CD8-positive, alpha-beta memory T cell (primary cell): ENCODE data around the gene RPL29. TPM values are rescaled to one million over a fixed set of nuclear protein-coding genes. Genes with fewer than 3 reads are reported as not detected.

ENCODE experiments used
- CTCF ChIA-PET: fragments of 350-600 bp; sonication (Branson Sonifier 250); formaldehyde crosslinking; loops from one replicate; lab custom pipeline; 2021; ENCODE audit warnings: antibody characterized with exemption; lab: Charles Lee
- POLR2A ChIA-PET: fragments of 350-600 bp; sonication (Branson Sonifier 250); formaldehyde crosslinking; loops from one replicate; lab custom pipeline; 2021; ENCODE audit warnings: antibody characterized with exemption; lab: Charles Lee
- DNase-seq, 5 donors: peaks; one replicate each; pipeline versions ENCODE4 v3.0.0 to v3.0.0-alpha.2; 2020 to 2022; ENCODE audit warnings: mixed read lengths in 1 of 5
- H3K27ac ChIP-seq: one replicate; pipeline ENCODE4 v1.7.0; 2013; ENCODE audit warnings: low read depth, mild to moderate bottlenecking, low read length, moderate library complexity
- H3K27me3 ChIP-seq: 2 replicates; pipeline ENCODE4 v1.7.0; 2013; ENCODE audit warnings: low read length, mild to moderate bottlenecking; ENCODE audit not compliant: insufficient read depth, poor library complexity, severe bottlenecking
- H3K36me3 ChIP-seq: 2 replicates; pipeline ENCODE4 v1.7.0; 2013; ENCODE audit warnings: mild to moderate bottlenecking, low read length, moderate library complexity; ENCODE audit not compliant: insufficient read depth
- H3K4me1 ChIP-seq: 2 replicates; pipeline ENCODE4 v1.7.0; 2013; ENCODE audit warnings: mild to moderate bottlenecking, low read length, moderate library complexity; ENCODE audit not compliant: insufficient read depth
- H3K4me3 ChIP-seq: 2 replicates; pipeline ENCODE4 v1.7.0; 2013; ENCODE audit warnings: mild to moderate bottlenecking, low read length
- H3K9me3 ChIP-seq: 2 replicates; pipeline ENCODE4 v1.7.0; 2013; ENCODE audit warnings: mild to moderate bottlenecking, low read length
- H3K27ac Mint-ChIP-seq, 8 donors: one replicate each; pipeline ENCODE4 v1.8.0; 2020 to 2021; ENCODE audit warnings: mixed read lengths in 8 of 8, mild to moderate bottlenecking in 6 of 8, inconsistent platforms in 3 of 8, moderate library complexity in 3 of 8
- H3K27me3 Mint-ChIP-seq, 2 donors: one replicate each; pipeline ENCODE4 v1.8.0; 2020 to 2021; ENCODE audit warnings: mixed read lengths in 2 of 2, mild to moderate bottlenecking in 1 of 2, moderate library complexity in 1 of 2
- H3K36me3 Mint-ChIP-seq, 3 donors: one replicate each; pipeline ENCODE4 v1.8.0; 2020 to 2021; ENCODE audit warnings: mixed read lengths in 3 of 3, inconsistent platforms in 1 of 3, mild to moderate bottlenecking in 1 of 3
- H3K4me1 Mint-ChIP-seq, 3 donors: one replicate each; pipeline ENCODE4 v1.8.0; 2020 to 2021; ENCODE audit warnings: mixed read lengths in 3 of 3, inconsistent platforms in 1 of 3, mild to moderate bottlenecking in 1 of 3
- H3K4me3 Mint-ChIP-seq, 7 donors: one replicate each; pipeline ENCODE4 v1.8.0; 2020 to 2021; ENCODE audit warnings: mixed read lengths in 7 of 7, mild to moderate bottlenecking in 6 of 7, moderate library complexity in 4 of 7, inconsistent platforms in 2 of 7
- H3K9me3 Mint-ChIP-seq, 5 donors: one replicate each; pipeline ENCODE4 v1.8.0; 2020 to 2022; ENCODE audit warnings: mixed read lengths in 5 of 5, mild to moderate bottlenecking in 3 of 5, moderate library complexity in 2 of 5, inconsistent platforms in 1 of 5
- polyA plus RNA-seq: library from polyadenylated mRNA; unstranded; fragments of 300-500 nt; fragmentation: Illumina TruSeq; gene quantifications from one replicate; pipeline ENCODE4 v1.2.3, GENCODE V29; 2021
- total RNA-seq, 2 experiments: library from RNA; stranded (reverse); gene quantifications; one replicate each; pipeline ENCODE4 v1.2.3, GENCODE V29; 2021

The RPL29 gene
- total and polyA plus RNA-seq, 3 experiments from 2014 or later, result 1,261 to 1,382 (median 1,367) TPM

DNA sequence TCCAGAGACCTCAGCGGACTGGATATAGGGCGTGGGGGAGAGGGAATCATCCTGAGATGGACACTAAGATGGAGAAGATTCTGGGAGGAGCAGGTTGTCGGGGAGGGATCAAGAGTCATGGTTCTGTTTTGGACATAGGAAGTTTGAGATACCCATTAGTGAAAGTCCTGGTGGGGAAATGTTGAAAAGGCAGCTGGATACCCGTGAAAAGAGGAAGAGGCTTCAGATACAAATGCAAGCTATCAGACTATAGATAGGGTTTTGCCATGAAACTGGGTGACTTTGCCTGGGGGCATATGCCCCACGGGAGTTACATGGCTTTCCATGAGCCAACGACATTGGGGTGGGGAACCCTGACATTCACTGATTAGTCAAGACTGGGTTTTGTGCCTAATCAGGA, 41.6 kb downstream of the RPL29 start:
- Histone ChIP-seq H3K36me3 (no peaks in the 10 kb centered on the region), H3K9me3 (no peaks in the 10 kb centered on the region), H3K27me3 (peaks cover 18% of the 10 kb centered on the region), H3K4me1 (peaks cover 6% of the 10 kb centered on the region), H3K4me3 (no peak overlapping the region), H3K27ac (no peak overlapping the region)
- POLR2A ChIA-PET, result no interaction called here
- peaks cover 2 to 6% (median 5%) of the 10 kb centered on the region in 3 donors for H3K36me3 Mint-ChIP-seq
- H3K4me3 Mint-ChIP-seq, result peak overlapping the region in 2 of 7 donors; percentile 8 to 11
- peaks cover 5 to 9% (median 6%) of the 10 kb centered on the region in 3 donors for H3K4me1 Mint-ChIP-seq
- no peaks in the 10 kb centered on the region for H3K9me3 Mint-ChIP-seq
- DNase-seq, result no peak
- CTCF ChIA-PET, result interaction anchor here (1.1 to 3.0 kb wide), 4 partner anchors 11 to 29 kb away, joined by 3 to 13 read pairs (median 5); partner anchors contain the start of genes ABHD14A, ABHD14B, ACY1 and RRP9
- H3K27me3 Mint-ChIP-seq, result peaks cover 22 to 39% of the 10 kb centered on the region in 2 donors
- peak overlapping the region in 1 of 8 donors; percentile 74 for H3K27ac Mint-ChIP-seq

DNA sequence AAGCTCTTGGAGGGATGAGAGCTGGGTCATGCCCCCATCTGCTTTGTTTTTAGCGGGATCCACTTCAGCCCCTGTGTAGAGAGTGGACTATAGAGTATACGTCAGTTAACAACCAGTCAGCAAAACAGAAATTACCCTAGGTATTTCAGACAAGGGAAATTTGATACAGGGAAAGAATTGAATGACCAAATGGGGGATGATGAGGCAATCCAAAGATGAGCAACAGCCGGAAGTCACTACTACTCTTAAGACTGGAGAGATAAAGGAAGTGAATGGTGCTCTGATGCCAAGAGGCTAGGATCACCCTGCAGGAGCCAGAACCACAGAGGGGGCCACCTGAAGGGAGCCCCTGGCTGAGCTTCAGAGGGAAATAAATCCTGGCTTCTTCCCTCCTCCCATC, 42.2 kb downstream of the RPL29 start:
- peaks cover 2 to 6% (median 5%) of the 10 kb centered on the region in 3 donors for H3K36me3 Mint-ChIP-seq
- H3K36me3 ChIP-seq, result no peaks in the 10 kb centered on the region
- no peak overlapping the region for H3K27ac Mint-ChIP-seq
- H3K9me3 Mint-ChIP-seq, result no peaks in the 10 kb centered on the region
- H3K27me3 ChIP-seq, result peaks cover 18% of the 10 kb centered on the region
- no peak overlapping the region for H3K4me3 ChIP-seq
- H3K4me1 Mint-ChIP-seq, result peaks cover 5 to 9% (median 6%) of the 10 kb centered on the region in 3 donors
- CTCF ChIA-PET, result interaction anchor here (1.1 to 3.0 kb wide), 4 partner anchors 11 to 30 kb away, joined by 3 to 13 read pairs (median 5); partner anchors contain the start of genes ABHD14A, ABHD14B, ACY1 and RRP9
- POLR2A ChIA-PET, result interaction anchor here (0.6 kb wide), 1 partner anchor 13 kb away, joined by 3 read pairs; no protein-coding TSS in a partner anchor
- H3K4me3 Mint-ChIP-seq, result no peak overlapping the region
- peaks cover 20 to 37% of the 10 kb centered on the region in 2 donors for H3K27me3 Mint-ChIP-seq
- H3K27ac ChIP-seq, result no peak overlapping the region
- H3K4me1 ChIP-seq, result peaks cover 6% of the 10 kb centered on the region
- H3K9me3 ChIP-seq, result no peaks in the 10 kb centered on the region
- no peak for DNase-seq

DNA sequence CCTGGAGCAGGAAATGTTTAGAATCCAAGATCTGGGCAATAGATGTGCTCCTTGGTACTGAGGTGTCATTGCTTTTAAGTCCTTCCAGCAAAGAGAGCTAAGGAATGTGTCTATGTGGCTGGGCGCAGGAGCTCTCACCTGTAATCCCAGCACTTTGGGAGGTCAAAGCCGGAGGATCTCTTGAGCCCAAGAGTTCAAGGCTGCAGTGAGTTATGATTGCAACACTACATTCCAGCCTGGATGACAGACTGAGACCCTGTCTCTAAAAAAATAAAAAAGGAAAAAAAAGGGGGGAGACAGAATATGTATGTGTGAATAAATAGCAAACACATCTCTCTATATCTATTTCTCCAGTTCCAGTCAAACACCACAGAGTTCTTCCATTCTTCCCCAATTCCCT, 44.8 kb downstream of the RPL29 start:
- DNase-seq, result peak in 1 of 5 donors; percentile 6
- H3K27ac Mint-ChIP-seq, result peak overlapping the region in 1 of 8 donors; percentile 21
- H3K36me3 Mint-ChIP-seq, result peaks cover 0 to 4% (median 4%) of the 10 kb centered on the region in 3 donors
- Histone ChIP-seq H3K27me3 (peaks cover 7% of the 10 kb centered on the region), H3K36me3 (no peaks in the 10 kb centered on the region), H3K27ac (no peak overlapping the region), H3K4me1 (no peaks in the 10 kb centered on the region), H3K4me3 (no peak overlapping the region), H3K9me3 (no peaks in the 10 kb centered on the region)
- no peaks in the 10 kb centered on the region for H3K9me3 Mint-ChIP-seq
- ChIA-PET CTCF (no interaction called here), POLR2A (no interaction called here)
- no peak overlapping the region for H3K4me3 Mint-ChIP-seq
- peaks cover 0 to 3% (median 0%) of the 10 kb centered on the region in 3 donors for H3K4me1 Mint-ChIP-seq
- peaks cover 15 to 27% of the 10 kb centered on the region in 2 donors for H3K27me3 Mint-ChIP-seq

DNA sequence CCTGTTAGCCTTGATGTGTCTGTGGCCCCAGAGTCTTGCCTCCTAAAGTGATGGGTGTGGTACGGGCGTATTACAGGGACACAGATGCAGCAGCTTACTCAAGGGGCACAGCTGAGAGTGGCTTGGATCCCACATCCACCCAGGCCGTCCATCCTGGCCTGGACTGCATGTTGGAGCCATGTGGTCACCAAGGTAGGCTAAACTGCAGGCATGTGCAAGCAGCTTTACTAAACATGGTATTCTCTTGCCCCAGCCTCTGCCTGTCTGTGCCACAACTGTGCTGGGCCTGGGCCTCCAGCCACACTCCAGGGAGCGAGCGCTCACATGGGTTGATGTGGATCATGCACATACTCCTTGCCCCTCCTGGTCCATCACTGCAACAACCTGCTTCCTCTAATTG, 46.6 kb downstream of the RPL29 start:
- ChIA-PET CTCF (interaction anchor here (1.1 kb wide), 1 partner anchor 24 kb away, joined by 3 read pairs; the partner anchor contains the start of gene ABHD14B), POLR2A (no interaction called here)
- H3K4me1 Mint-ChIP-seq, result peaks cover 0 to under 1% (median 0%) of the 10 kb centered on the region in 3 donors
- H3K9me3 Mint-ChIP-seq, result no peaks in the 10 kb centered on the region
- DNase-seq, result peak in 1 of 5 donors; percentile 30
- Histone ChIP-seq H3K9me3 (no peaks in the 10 kb centered on the region), H3K4me1 (no peaks in the 10 kb centered on the region), H3K27me3 (no peaks in the 10 kb centered on the region), H3K27ac (no peak overlapping the region), H3K36me3 (no peaks in the 10 kb centered on the region), H3K4me3 (no peak overlapping the region)
- no peak overlapping the region for H3K27ac Mint-ChIP-seq
- H3K4me3 Mint-ChIP-seq, result no peak overlapping the region
- H3K27me3 Mint-ChIP-seq, result peaks cover 4 to 16% of the 10 kb centered on the region in 2 donors
- peaks cover 0 to 4% (median 4%) of the 10 kb centered on the region in 3 donors for H3K36me3 Mint-ChIP-seq

DNA sequence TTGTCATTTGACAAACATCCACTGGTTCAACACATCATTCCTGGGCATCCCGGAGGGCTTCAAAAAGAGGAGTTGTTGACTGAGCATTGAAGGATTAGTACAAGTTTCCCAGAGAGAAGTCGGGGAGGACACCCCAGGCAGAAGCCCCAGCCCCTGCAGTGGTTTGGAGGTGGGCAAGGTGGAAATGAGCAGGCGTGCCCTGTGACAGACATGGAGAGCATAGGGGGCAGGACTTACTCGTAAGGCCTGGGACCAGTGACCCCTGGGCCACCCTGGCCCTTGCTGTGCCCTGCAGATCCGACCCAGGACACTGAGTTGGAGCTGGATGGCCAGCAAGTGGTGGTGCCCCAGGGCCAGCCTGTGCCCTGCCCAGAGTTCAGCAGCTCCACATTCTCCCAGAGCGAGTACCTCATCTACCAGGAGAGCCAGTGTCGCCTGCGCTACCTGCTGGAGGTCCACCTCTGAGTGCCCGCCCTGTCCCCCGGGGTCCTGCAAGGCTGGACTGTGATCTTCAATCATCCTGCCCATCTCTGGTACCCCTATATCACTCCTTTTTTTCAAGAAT, 47.6 kb downstream of the RPL29 start:
- no peak overlapping the region for H3K4me3 Mint-ChIP-seq
- Histone ChIP-seq H3K27me3 (no peaks in the 10 kb centered on the region), H3K4me3 (no peak overlapping the region), H3K9me3 (no peaks in the 10 kb centered on the region), H3K4me1 (peaks cover 4% of the 10 kb centered on the region), H3K36me3 (no peaks in the 10 kb centered on the region), H3K27ac (no peak overlapping the region)
- peak in 1 of 5 donors; percentile 39 for DNase-seq
- H3K27ac Mint-ChIP-seq, result peak overlapping the region in 1 of 8 donors; percentile 42
- CTCF ChIA-PET, result interaction anchor here (0.7 kb wide), 1 partner anchor 20 kb away, joined by 3 read pairs; no protein-coding TSS in a partner anchor
- no peaks in the 10 kb centered on the region for H3K9me3 Mint-ChIP-seq
- peaks cover 2 to 5% of the 10 kb centered on the region in 2 donors for H3K27me3 Mint-ChIP-seq
- H3K36me3 Mint-ChIP-seq, result peaks cover 0 to 4% (median 4%) of the 10 kb centered on the region in 3 donors
- peaks cover 0 to 5% (median 0%) of the 10 kb centered on the region in 3 donors for H3K4me1 Mint-ChIP-seq
- POLR2A ChIA-PET, result interaction anchor here (0.5 kb wide), 1 partner anchor 448 kb away, joined by 7 read pairs; the partner anchor contains the start of gene DCAF1

DNA sequence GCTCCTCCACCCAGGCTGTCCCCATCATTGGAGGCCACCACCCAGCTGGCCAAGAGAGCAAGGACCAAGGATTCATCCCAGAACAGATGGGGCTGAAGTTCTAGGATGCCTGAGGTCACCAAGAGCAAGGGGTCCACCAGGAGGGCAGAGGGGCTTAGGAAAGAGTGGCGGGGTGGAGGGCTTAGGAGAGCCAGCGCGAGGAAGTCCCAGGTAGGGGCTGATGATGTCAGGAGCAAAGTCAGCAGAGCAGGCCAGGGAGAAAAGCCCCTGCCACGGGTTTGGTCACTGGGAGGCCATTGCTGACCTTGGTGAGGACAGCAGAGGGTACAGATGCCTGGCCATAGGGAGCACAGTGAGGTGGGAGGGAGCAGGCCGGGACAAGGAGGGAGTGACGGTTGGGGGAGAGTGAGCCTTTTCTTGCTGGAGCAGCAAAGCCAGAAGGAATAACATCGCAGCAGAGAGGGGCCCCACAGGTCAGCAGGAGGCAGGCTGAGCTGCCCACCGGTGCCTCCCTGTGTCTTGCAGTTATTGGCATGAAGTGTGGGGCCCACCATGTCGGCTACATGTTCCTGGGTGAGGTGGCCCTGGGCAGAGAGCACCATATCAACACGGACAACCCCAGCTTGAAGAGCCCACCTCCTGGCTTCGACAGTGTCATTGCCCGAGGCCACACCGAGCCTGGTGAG, 48.3 kb downstream of the RPL29 start:
- Histone ChIP-seq H3K4me3 (no peak overlapping the region), H3K27ac (no peak overlapping the region), H3K36me3 (no peaks in the 10 kb centered on the region), H3K4me1 (peaks cover 12% of the 10 kb centered on the region), H3K27me3 (no peaks in the 10 kb centered on the region), H3K9me3 (no peaks in the 10 kb centered on the region)
- Mint-ChIP-seq H3K36me3 (peaks cover 0 to 4% (median 4%) of the 10 kb centered on the region in 3 donors), H3K9me3 (no peaks in the 10 kb centered on the region), H3K4me3 (no peak overlapping the region), H3K4me1 (peaks cover 3 to 13% (median 6%) of the 10 kb centered on the region in 3 donors), H3K27me3 (peaks cover 2 to 3% of the 10 kb centered on the region in 2 donors), H3K27ac (peak overlapping the region in 1 of 8 donors; percentile 22)
- DNase-seq, result peak in 1 of 5 donors; percentile 46
- CTCF ChIA-PET, result interaction anchor here (6.2 kb wide), 1 partner anchor 25 kb away, joined by 65 read pairs; the partner anchor contains the start of genes ABHD14A and ABHD14B
- POLR2A ChIA-PET, result no interaction called here

DNA sequence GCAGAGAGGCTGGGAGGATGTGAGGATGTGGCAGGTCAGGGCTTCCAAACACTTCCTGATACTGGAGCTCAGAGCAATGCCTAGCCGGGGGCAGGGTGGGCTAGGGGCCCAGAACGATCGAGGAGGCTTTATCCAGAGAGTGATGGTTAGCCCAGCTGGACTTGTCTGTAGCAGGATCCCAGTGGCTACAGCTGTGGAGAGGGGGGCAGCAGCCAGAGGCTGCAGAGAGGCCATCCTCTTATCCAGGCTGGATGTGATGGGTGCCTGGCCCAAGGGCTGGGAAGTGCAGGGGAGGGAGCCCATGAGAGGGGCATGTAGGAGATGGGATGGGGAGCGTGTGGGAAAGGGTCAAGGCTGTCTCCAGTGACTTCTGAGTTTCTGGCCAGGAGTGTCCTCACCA, 48.9 kb downstream of the RPL29 start:
- Histone ChIP-seq H3K4me3 (no peak overlapping the region), H3K27me3 (no peaks in the 10 kb centered on the region), H3K36me3 (no peaks in the 10 kb centered on the region), H3K27ac (no peak overlapping the region), H3K4me1 (peaks cover 12% of the 10 kb centered on the region), H3K9me3 (no peaks in the 10 kb centered on the region)
- DNase-seq, result peak in 1 of 5 donors; percentile 22
- Mint-ChIP-seq H3K4me3 (no peak overlapping the region), H3K27ac (no peak overlapping the region), H3K27me3 (peaks cover 0 to 2% of the 10 kb centered on the region in 2 donors), H3K4me1 (peaks cover 5 to 18% (median 6%) of the 10 kb centered on the region in 3 donors), H3K36me3 (peaks cover 0 to 6% (median 4%) of the 10 kb centered on the region in 3 donors), H3K9me3 (no peaks in the 10 kb centered on the region)
- ChIA-PET POLR2A (no interaction called here), CTCF (interaction anchor here (6.2 kb wide), 1 partner anchor 26 kb away, joined by 65 read pairs; the partner anchor contains the start of genes ABHD14A and ABHD14B)
